Activated CD4-positive, alpha-beta memory T cell treated with anti-CD3 and anti-CD28 coated beads, Interleukin-2, amount 10 ng/mL, durations not matched to agents 7 days and 5 days (primary cell): ENCODE results near the gene THOC2. TPM values are rescaled to one million over a fixed set of nuclear protein-coding genes. Genes with fewer than 3 reads are reported as not detected.
A peak's percentile ranks its signal among the peaks of the same experiment; 100 is the strongest.
"Not testable (repeated sequence)": the region's sequence is repeated elsewhere in the genome, so short reads cannot be mapped to it uniquely, and the experiment has no call there.

Experiments
- CTCF ChIA-PET: fragments of 350-600 bp; sonication (Branson Sonifier 250); formaldehyde crosslinking; loops from one replicate; lab custom pipeline; 2021; ENCODE audit warnings: antibody characterized with exemption, inconsistent platforms; lab: Charles Lee
- POLR2A ChIA-PET: fragments of 350-600 bp; sonication (Branson Sonifier 250); formaldehyde crosslinking; loops from one replicate; lab custom pipeline; 2021; ENCODE audit warnings: antibody characterized with exemption; lab: Charles Lee
- DNase-seq: peaks from one replicate; pipeline ENCODE4 v3.0.0-alpha.2; 2020
- H3K27ac Mint-ChIP-seq: one replicate; pipeline ENCODE4 v1.8.0; 2021; ENCODE audit warnings: mild to moderate bottlenecking, mixed read lengths
- H3K27me3 Mint-ChIP-seq: one replicate; pipeline ENCODE4 v1.8.0; 2021; ENCODE audit warnings: mixed read lengths
- H3K36me3 Mint-ChIP-seq: one replicate; pipeline ENCODE4 v1.8.0; 2021; ENCODE audit warnings: low read depth, mixed read lengths
- H3K4me1 Mint-ChIP-seq: one replicate; pipeline ENCODE4 v1.8.0; 2021; ENCODE audit warnings: mixed read lengths
- H3K4me3 Mint-ChIP-seq: one replicate; pipeline ENCODE4 v1.8.0; 2021; ENCODE audit warnings: mild to moderate bottlenecking, mixed read lengths
- H3K9me3 Mint-ChIP-seq: one replicate; pipeline ENCODE4 v1.8.0; 2021; ENCODE audit warnings: mixed read lengths
- total RNA-seq, 2 experiments: library from RNA; stranded (reverse); gene quantifications; one replicate each; pipeline ENCODE4 v1.2.3, GENCODE V29; 2021

The THOC2 gene
- total RNA-seq, 2 experiments from 2014 or later, result 78.7 to 87.3 TPM

GRCh38 chrX:123728016-123728415 is 4.8 kb downstream of the THOC2 start:
- Mint-ChIP-seq H3K27ac (no peak overlapping the region), H3K4me1 (peaks cover 39% of the 10 kb centered on the region), H3K4me3 (peak overlapping the region; percentile 2), H3K9me3 (no peaks in the 10 kb centered on the region), H3K27me3 (no peaks in the 10 kb centered on the region), H3K36me3 (peaks cover 16% of the 10 kb centered on the region)
- POLR2A ChIA-PET, result no interaction called here
- no peak for DNase-seq
- CTCF ChIA-PET, result interaction anchor here (0.6 kb wide), 1 partner anchor 8 kb away, joined by 3 read pairs; no protein-coding TSS in a partner anchor

- H3K27ac Mint-ChIP-seq, H3K4me3 Mint-ChIP-seq, H3K4me1 Mint-ChIP-seq, POLR2A ChIA-PET, H3K9me3 Mint-ChIP-seq, DNase-seq, CTCF ChIA-PET, H3K27me3 Mint-ChIP-seq: not testable (repeated sequence)
- H3K36me3 Mint-ChIP-seq, result peaks cover 19% of the 10 kb centered on the region
Measured at GRCh38 chrX:123722193-123722592, 10.7 kb downstream of the THOC2 start.

GRCh38 chrX:123720486-123720885 is 12.4 kb downstream of the THOC2 start:
- H3K36me3 Mint-ChIP-seq, result peaks cover 26% of the 10 kb centered on the region
- peaks cover 5% of the 10 kb centered on the region for H3K4me1 Mint-ChIP-seq
- CTCF ChIA-PET, result no interaction called here
- no peak overlapping the region for H3K27ac Mint-ChIP-seq
- POLR2A ChIA-PET, result interaction anchor here (2.1 kb wide), 1 partner anchor 11 kb away, joined by 8 read pairs; no protein-coding TSS in a partner anchor
- no peak for DNase-seq
- no peaks in the 10 kb centered on the region for H3K9me3 Mint-ChIP-seq
- H3K27me3 Mint-ChIP-seq, result no peaks in the 10 kb centered on the region
- H3K4me3 Mint-ChIP-seq, result no peak overlapping the region

- H3K36me3 Mint-ChIP-seq, result peaks cover 20% of the 10 kb centered on the region
- H3K4me3 Mint-ChIP-seq, result no peak overlapping the region
- H3K27me3 Mint-ChIP-seq, result no peaks in the 10 kb centered on the region
- POLR2A ChIA-PET, result no interaction called here
- no peaks in the 10 kb centered on the region for H3K9me3 Mint-ChIP-seq
- CTCF ChIA-PET, result interaction anchor here (0.7 kb wide), 1 partner anchor 18 kb away, joined by 3 read pairs; no protein-coding TSS in a partner anchor
- no peak overlapping the region for H3K27ac Mint-ChIP-seq
- no peak for DNase-seq
- peaks cover 4% of the 10 kb centered on the region for H3K4me1 Mint-ChIP-seq
Measured at GRCh38 chrX:123713841-123714240, 19.0 kb downstream of the THOC2 start.

- Mint-ChIP-seq H3K9me3 (no peaks in the 10 kb centered on the region), H3K4me1 (peaks cover 4% of the 10 kb centered on the region)
Measured at GRCh38 chrX:123713434-123713833, 19.4 kb downstream of the THOC2 start.

GRCh38 chrX:123711201-123711600 is 21.7 kb downstream of the THOC2 start:
- H3K27ac Mint-ChIP-seq, H3K9me3 Mint-ChIP-seq, CTCF ChIA-PET, H3K27me3 Mint-ChIP-seq, H3K4me1 Mint-ChIP-seq, DNase-seq, POLR2A ChIA-PET, H3K4me3 Mint-ChIP-seq: not testable (repeated sequence)
- H3K36me3 Mint-ChIP-seq, result peaks cover 15% of the 10 kb centered on the region

More at GRCh38 chrX:123713434-123713833, 19.4 kb downstream of the THOC2 start:
- no peak overlapping the region for H3K4me3 Mint-ChIP-seq
- CTCF ChIA-PET, result interaction anchor here (0.7 kb wide), 1 partner anchor 18 kb away, joined by 3 read pairs; no protein-coding TSS in a partner anchor
- H3K36me3 Mint-ChIP-seq, result peaks cover 20% of the 10 kb centered on the region
- no peaks in the 10 kb centered on the region for H3K27me3 Mint-ChIP-seq
- H3K27ac Mint-ChIP-seq, result no peak overlapping the region
- DNase-seq, result no peak
- POLR2A ChIA-PET, result no interaction called here

GRCh38 chrX:123704781-123705180 is 28.1 kb downstream of the THOC2 start:
- Mint-ChIP-seq H3K27me3 (no peaks in the 10 kb centered on the region), H3K36me3 (peaks cover 14% of the 10 kb centered on the region), H3K27ac (no peak overlapping the region), H3K4me1 (peaks cover 9% of the 10 kb centered on the region), H3K9me3 (no peaks in the 10 kb centered on the region), H3K4me3 (no peak overlapping the region)
- DNase-seq, result no peak
- ChIA-PET POLR2A (interaction anchor here (0.9 kb wide), 1 partner anchor 28 kb away, joined by 3 read pairs; the partner anchor contains the start of gene THOC2), CTCF (no interaction called here)

- H3K4me1 Mint-ChIP-seq, result no peaks in the 10 kb centered on the region
- CTCF ChIA-PET, result no interaction called here
- POLR2A ChIA-PET, result no interaction called here
- H3K27me3 Mint-ChIP-seq, result no peaks in the 10 kb centered on the region
- no peak overlapping the region for H3K4me3 Mint-ChIP-seq
- no peak overlapping the region for H3K27ac Mint-ChIP-seq
- peaks cover under 1% of the 10 kb centered on the region for H3K36me3 Mint-ChIP-seq
- DNase-seq, result no peak
- no peaks in the 10 kb centered on the region for H3K9me3 Mint-ChIP-seq
Measured at GRCh38 chrX:123698979-123699520, 33.8 kb downstream of the THOC2 start.

GRCh38 chrX:123696334-123696733 is 36.5 kb downstream of the THOC2 start:
- peaks cover 6% of the 10 kb centered on the region for H3K36me3 Mint-ChIP-seq
- CTCF ChIA-PET, result no interaction called here
- H3K4me1 Mint-ChIP-seq, result no peaks in the 10 kb centered on the region
- DNase-seq, result no peak
- POLR2A ChIA-PET, result no interaction called here
- H3K27ac Mint-ChIP-seq, result no peak overlapping the region
- H3K27me3 Mint-ChIP-seq, result no peaks in the 10 kb centered on the region
- H3K4me3 Mint-ChIP-seq, result no peak overlapping the region
- H3K9me3 Mint-ChIP-seq, result no peaks in the 10 kb centered on the region

- H3K36me3 Mint-ChIP-seq, result peaks cover 8% of the 10 kb centered on the region
- no peaks in the 10 kb centered on the region for H3K9me3 Mint-ChIP-seq
- ChIA-PET POLR2A (no interaction called here), CTCF (no interaction called here)
- no peaks in the 10 kb centered on the region for H3K4me1 Mint-ChIP-seq
- H3K27ac Mint-ChIP-seq, result no peak overlapping the region
- H3K27me3 Mint-ChIP-seq, result no peaks in the 10 kb centered on the region
- no peak for DNase-seq
- H3K4me3 Mint-ChIP-seq, result no peak overlapping the region
Measured at GRCh38 chrX:123695242-123695641, 37.6 kb downstream of the THOC2 start.

- H3K9me3 Mint-ChIP-seq, result no peaks in the 10 kb centered on the region
- H3K27me3 Mint-ChIP-seq, result no peaks in the 10 kb centered on the region
- no peak overlapping the region for H3K4me3 Mint-ChIP-seq
- DNase-seq, result no peak
- POLR2A ChIA-PET, result no interaction called here
- H3K4me1 Mint-ChIP-seq, result no peaks in the 10 kb centered on the region
- H3K27ac Mint-ChIP-seq, result no peak overlapping the region
- H3K36me3 Mint-ChIP-seq, result peaks cover 12% of the 10 kb centered on the region
- CTCF ChIA-PET, result no interaction called here
Measured at GRCh38 chrX:123691776-123692175, 41.1 kb downstream of the THOC2 start.

- POLR2A ChIA-PET, result no interaction called here
- Mint-ChIP-seq H3K27me3 (no peaks in the 10 kb centered on the region), H3K4me1 (no peaks in the 10 kb centered on the region), H3K9me3 (no peaks in the 10 kb centered on the region), H3K4me3 (no peak overlapping the region), H3K27ac (no peak overlapping the region), H3K36me3 (peaks cover 29% of the 10 kb centered on the region)
- CTCF ChIA-PET, result no interaction called here
- DNase-seq, result no peak
Measured at GRCh38 chrX:123688524-123688923, 44.3 kb downstream of the THOC2 start.

GRCh38 chrX:123685232-123685631 is 47.6 kb downstream of the THOC2 start:
- H3K4me3 Mint-ChIP-seq, result no peak overlapping the region
- H3K27me3 Mint-ChIP-seq, result no peaks in the 10 kb centered on the region
- no peaks in the 10 kb centered on the region for H3K4me1 Mint-ChIP-seq
- H3K9me3 Mint-ChIP-seq, result no peaks in the 10 kb centered on the region
- H3K36me3 Mint-ChIP-seq, result peaks cover 47% of the 10 kb centered on the region
- POLR2A ChIA-PET, result no interaction called here
- CTCF ChIA-PET, result no interaction called here
- H3K27ac Mint-ChIP-seq, result no peak overlapping the region
- DNase-seq, result no peak

- POLR2A ChIA-PET, result no interaction called here
- Mint-ChIP-seq H3K36me3 (peaks cover 59% of the 10 kb centered on the region), H3K4me1 (no peaks in the 10 kb centered on the region), H3K27ac (no peak overlapping the region), H3K9me3 (no peaks in the 10 kb centered on the region), H3K4me3 (no peak overlapping the region), H3K27me3 (no peaks in the 10 kb centered on the region)
- CTCF ChIA-PET, result no interaction called here
- DNase-seq, result no peak
Measured at GRCh38 chrX:123682186-123682585, 50.7 kb downstream of the THOC2 start.
